Activated B cell treated with CpG ODN at 0.5 μM for 24 hours (primary cell): Measurements from ENCODE around the gene NFASC. TPM values are rescaled to one million over a fixed set of nuclear protein-coding genes. Genes with fewer than 3 reads are reported as not detected.

ENCODE experiments used
- ATAC-seq: fragments of 200-7000 bp; cut with Tn5 transposase; one replicate; pipeline ENCODE4 v1.10.0; 2021; ENCODE audit warnings: low read depth, mild to moderate bottlenecking, moderate library complexity
- CTCF ChIA-PET: fragments of 350-600 bp; sonication (Branson Sonifier 250); formaldehyde crosslinking; loops from one replicate; lab custom pipeline; 2021; ENCODE audit warnings: antibody characterized with exemption; lab: Charles Lee
- POLR2A ChIA-PET: fragments of 350-600 bp; sonication (Branson Sonifier 250); formaldehyde crosslinking; loops from one replicate; lab custom pipeline; 2021; ENCODE audit warnings: antibody characterized with exemption; lab: Charles Lee
- DNase-seq: peaks from one replicate; pipeline ENCODE4 v3.0.0; 2022
- H3K27ac Mint-ChIP-seq: one replicate; pipeline ENCODE4 v1.8.0; 2020; ENCODE audit warnings: mixed read lengths
- H3K27me3 Mint-ChIP-seq: one replicate; pipeline ENCODE4 v1.8.0; 2021; ENCODE audit warnings: mixed read lengths
- H3K36me3 Mint-ChIP-seq: one replicate; pipeline ENCODE4 v1.8.0; 2021; ENCODE audit warnings: low read depth, mixed read lengths
- H3K4me1 Mint-ChIP-seq: one replicate; pipeline ENCODE4 v1.8.0; 2021; ENCODE audit warnings: mixed read lengths
- H3K4me3 Mint-ChIP-seq: one replicate; pipeline ENCODE4 v1.8.0; 2020; ENCODE audit warnings: mild to moderate bottlenecking, mixed read lengths
- H3K9me3 Mint-ChIP-seq: one replicate; pipeline ENCODE4 v1.8.0; 2020; ENCODE audit warnings: mixed read lengths
- intact Hi-C: fragments of 100-400 bp; cut with micrococcal nuclease; formaldehyde crosslinking; loops from one replicate; pipeline ENCODE4 v1.15.1; 2024
- total RNA-seq: library from RNA; stranded (reverse); gene quantifications from 2 replicates; pipeline ENCODE4 v1.2.3, GENCODE V29; 2022
- TF ChIP-seq, protein P1 (sequence below): fragments of 200-600 bp; IDR thresholded peaks from one replicate; pipeline ENCODE4 v1.8.0; 2022; ENCODE audit warnings: antibody characterized with exemption, mild to moderate bottlenecking

NFASC gene
- total RNA-seq, 1 donor from 2014 or later = 0.07 TPM

DNA sequence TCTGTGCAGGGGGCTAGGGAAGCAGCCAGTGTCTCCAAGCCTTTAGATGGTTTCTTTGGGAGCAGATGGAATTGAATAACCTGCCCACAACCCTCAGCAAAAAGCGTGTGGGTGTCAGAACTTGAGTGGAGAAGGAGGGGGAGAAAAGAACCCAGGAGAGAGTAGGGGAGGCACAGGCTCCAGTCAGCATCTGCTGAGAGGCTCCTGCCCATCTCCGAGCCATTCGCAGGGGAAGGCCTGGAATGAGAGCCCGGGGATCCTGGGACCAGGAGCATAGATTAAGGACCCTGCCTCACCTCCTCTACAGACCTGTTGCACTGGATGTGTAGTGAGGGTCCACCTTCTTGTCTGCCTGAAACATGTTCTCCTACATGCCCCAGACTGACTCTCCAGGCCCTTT lies 197.3 kb downstream of the NFASC start:
- POLR2A ChIA-PET = no interaction called here
- ATAC-seq = no peak
- H3K27me3 Mint-ChIP-seq = no peaks in the 10 kb centered on the region
- DNase-seq = no peak
- no peak overlapping the region for H3K27ac Mint-ChIP-seq
- CTCF ChIA-PET = no interaction called here
- H3K4me1 Mint-ChIP-seq = no peaks in the 10 kb centered on the region
- no peaks in the 10 kb centered on the region for H3K36me3 Mint-ChIP-seq
- intact Hi-C loops = no loop called here
- H3K9me3 Mint-ChIP-seq = no peaks in the 10 kb centered on the region
- H3K4me3 Mint-ChIP-seq = no peak overlapping the region
- TF ChIP-seq, protein P1, sequence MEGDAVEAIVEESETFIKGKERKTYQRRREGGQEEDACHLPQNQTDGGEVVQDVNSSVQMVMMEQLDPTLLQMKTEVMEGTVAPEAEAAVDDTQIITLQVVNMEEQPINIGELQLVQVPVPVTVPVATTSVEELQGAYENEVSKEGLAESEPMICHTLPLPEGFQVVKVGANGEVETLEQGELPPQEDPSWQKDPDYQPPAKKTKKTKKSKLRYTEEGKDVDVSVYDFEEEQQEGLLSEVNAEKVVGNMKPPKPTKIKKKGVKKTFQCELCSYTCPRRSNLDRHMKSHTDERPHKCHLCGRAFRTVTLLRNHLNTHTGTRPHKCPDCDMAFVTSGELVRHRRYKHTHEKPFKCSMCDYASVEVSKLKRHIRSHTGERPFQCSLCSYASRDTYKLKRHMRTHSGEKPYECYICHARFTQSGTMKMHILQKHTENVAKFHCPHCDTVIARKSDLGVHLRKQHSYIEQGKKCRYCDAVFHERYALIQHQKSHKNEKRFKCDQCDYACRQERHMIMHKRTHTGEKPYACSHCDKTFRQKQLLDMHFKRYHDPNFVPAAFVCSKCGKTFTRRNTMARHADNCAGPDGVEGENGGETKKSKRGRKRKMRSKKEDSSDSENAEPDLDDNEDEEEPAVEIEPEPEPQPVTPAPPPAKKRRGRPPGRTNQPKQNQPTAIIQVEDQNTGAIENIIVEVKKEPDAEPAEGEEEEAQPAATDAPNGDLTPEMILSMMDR = no peak

DNA sequence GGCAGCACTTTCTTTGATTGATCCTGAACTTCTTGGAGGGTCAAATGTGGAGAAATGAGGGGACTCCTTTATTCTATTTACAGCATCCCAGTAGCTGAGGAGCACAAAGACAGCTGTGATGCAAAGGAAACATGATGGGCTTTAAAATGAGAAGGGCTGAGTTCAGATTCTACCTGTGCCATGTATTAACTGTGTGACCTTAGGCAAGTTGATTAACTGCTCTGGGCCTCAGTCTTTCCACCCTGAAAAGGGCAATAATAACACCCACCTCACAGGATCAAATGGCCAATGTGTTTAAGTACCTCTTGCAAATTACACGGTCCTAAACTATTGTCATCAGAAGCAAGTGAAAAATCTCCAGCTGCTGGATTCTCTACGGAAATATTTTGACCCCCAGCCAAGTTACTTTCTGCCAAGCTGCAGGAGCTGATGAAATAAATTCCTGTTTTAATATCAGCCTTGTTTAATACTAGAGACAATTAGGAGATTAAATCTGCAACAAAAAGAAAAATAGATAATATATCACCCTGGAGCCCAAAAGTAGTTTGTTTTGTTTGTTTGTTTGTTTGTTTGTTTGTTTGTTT lies 197.9 kb downstream of the NFASC start:
- ChIA-PET CTCF (no interaction called here), POLR2A (no interaction called here)
- Mint-ChIP-seq H3K9me3 (no peaks in the 10 kb centered on the region), H3K27ac (no peak overlapping the region), H3K4me3 (no peak overlapping the region), H3K4me1 (no peaks in the 10 kb centered on the region), H3K27me3 (no peaks in the 10 kb centered on the region), H3K36me3 (no peaks in the 10 kb centered on the region)
- intact Hi-C loops = no loop called here
- TF ChIP-seq, protein P1 = no peak
- DNase-seq (no peak), ATAC-seq (no peak)

DNA sequence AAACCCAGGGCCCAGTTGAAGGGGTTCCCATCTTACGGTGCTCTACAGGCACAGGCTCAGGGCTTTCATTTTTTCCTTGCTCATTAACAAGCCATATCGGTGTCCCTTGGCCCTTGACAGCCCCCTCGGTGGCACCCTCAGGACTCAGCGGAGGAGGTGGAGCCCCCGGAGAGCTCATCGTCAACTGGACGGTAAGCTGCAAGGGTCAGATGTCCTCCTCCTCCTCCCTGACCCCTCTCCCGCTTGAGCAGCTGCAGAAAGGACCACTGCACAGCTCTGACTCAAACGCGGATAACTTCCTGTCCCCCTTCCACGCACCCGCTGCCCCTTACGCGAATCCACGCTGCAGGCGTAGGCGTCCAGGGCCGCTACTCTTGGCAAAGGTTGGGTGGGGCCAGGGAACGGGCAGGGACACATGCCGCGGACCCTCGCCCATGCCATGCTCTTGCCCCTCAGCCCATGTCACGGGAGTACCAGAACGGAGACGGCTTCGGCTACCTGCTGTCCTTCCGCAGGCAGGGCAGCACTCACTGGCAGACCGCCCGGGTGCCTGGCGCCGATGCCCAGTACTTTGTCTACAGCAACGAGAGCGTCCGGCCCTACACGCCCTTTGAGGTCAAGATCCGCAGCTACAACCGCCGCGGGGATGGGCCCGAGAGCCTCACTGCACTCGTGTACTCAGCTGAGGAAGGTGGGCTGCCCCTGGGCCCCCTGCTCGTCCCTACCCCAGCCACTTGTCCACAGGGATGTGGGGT lies 198.9 kb downstream of the NFASC start:
- Mint-ChIP-seq H3K4me1 (no peaks in the 10 kb centered on the region), H3K27me3 (no peaks in the 10 kb centered on the region), H3K27ac (no peak overlapping the region), H3K9me3 (no peaks in the 10 kb centered on the region), H3K36me3 (no peaks in the 10 kb centered on the region), H3K4me3 (no peak overlapping the region)
- CTCF ChIA-PET = no interaction called here
- POLR2A ChIA-PET = no interaction called here
- no peak for DNase-seq
- no peak for ATAC-seq
- TF ChIP-seq, protein P1 = no peak
- intact Hi-C loops = no loop called here

DNA sequence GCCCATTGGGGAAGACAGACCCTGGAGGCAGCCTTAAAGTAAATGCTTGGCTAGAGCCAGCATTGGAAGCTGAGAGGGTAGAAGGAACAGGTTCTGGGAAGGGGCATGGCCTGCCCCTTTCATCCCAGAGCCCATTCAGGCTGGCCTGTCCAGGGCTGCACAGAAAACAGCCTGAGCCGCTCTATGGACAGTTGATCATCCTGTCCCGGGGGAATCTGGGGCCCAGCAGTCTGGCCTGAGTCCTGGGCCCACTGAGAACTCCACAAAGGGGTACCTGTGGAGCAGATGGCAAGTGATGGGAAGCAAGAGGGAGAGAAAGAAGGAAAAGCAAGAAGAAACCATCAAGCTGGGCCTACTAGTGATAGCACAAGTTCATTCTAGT lies 200.4 kb downstream of the NFASC start:
- Mint-ChIP-seq H3K27ac (no peak overlapping the region), H3K27me3 (no peaks in the 10 kb centered on the region), H3K4me1 (no peaks in the 10 kb centered on the region), H3K36me3 (no peaks in the 10 kb centered on the region), H3K4me3 (no peak overlapping the region), H3K9me3 (no peaks in the 10 kb centered on the region)
- CTCF ChIA-PET = interaction anchor here (0.8 kb wide), 1 partner anchor 9 kb away, joined by 3 read pairs; no protein-coding TSS in a partner anchor
- ATAC-seq (no peak), DNase-seq (no peak)
- intact Hi-C loops = no loop called here
- TF ChIP-seq, protein P1 = no peak
- POLR2A ChIA-PET = interaction anchor here (0.7 kb wide), 1 partner anchor 693 kb away, joined by 5 read pairs; no protein-coding TSS in a partner anchor

- no peak for ATAC-seq
- CTCF ChIA-PET = interaction anchor here (0.8 kb wide), 1 partner anchor 10 kb away, joined by 3 read pairs; no protein-coding TSS in a partner anchor
- POLR2A ChIA-PET = no interaction called here
- Mint-ChIP-seq H3K9me3 (no peaks in the 10 kb centered on the region), H3K4me1 (no peaks in the 10 kb centered on the region), H3K36me3 (no peaks in the 10 kb centered on the region), H3K27ac (no peak overlapping the region), H3K27me3 (no peaks in the 10 kb centered on the region), H3K4me3 (no peak overlapping the region)
- no peak for DNase-seq
- TF ChIP-seq, protein P1 = no peak
- intact Hi-C loops = no loop called here
Measured at GRCh38 chr1:205071801-205072200, 201.1 kb downstream of the NFASC start.
